HCT116 (cell line): Measurements from ENCODE around the gene TUT4. TPM values are rescaled to one million over a fixed set of nuclear protein-coding genes. Genes with fewer than 3 reads are reported as not detected.

Source experiments
- ATAC-seq: fragments of 200-7000 bp; cut with Tn5 transposase; 2 replicates; pipeline ENCODE4 v1.9.1; 2020; ENCODE audit warnings: mild to moderate bottlenecking, moderate library complexity
- BruUV-seq: library from RNA; stranded (reverse); fragments of 400-500 nt; replicated peaks from 2 replicates; lab custom pipeline; 2021; lab: Mats Ljungman, UMichigan
- CTCF ChIA-PET: fragments of 300-600 bp; sonication (Branson Sonifier 250); formaldehyde crosslinking; loops from one replicate; lab custom pipeline; 2021; ENCODE audit warnings: antibody characterized with exemption; lab: Charles Lee
- POLR2A ChIA-PET: fragments of 300-600, 350-600 bp; sonication (Branson Sonifier 250); formaldehyde crosslinking; loops from one replicate; lab custom pipeline; 2021; ENCODE audit warnings: antibody characterized with exemption; lab: Charles Lee
- RAD21 ChIA-PET, 2 experiments: fragments of 300-600 bp; sonication (Branson Sonifier 250); formaldehyde crosslinking; loops; one replicate each; lab custom pipeline; 2023; ENCODE audit warnings: low total read pairs in 2 of 2; ENCODE audit not compliant: uncharacterized antibody in 2 of 2, unreplicated experiment in 2 of 2, low non-redundant PET in 1 of 2; lab: Charles Lee
- DNase-seq: peaks from one replicate; pipeline ENCODE4 v3.0.0-alpha.2; 2010; ENCODE audit warnings: low read depth, low spot score
- H2AFZ ChIP-seq: fragments of 200-600 bp; shearing (Covaris generic), sonication (generic); 2 replicates; pipeline ENCODE4 v1.6.1; 2017; ENCODE audit warnings: low read depth, mixed run types, mixed read lengths, antibody characterized with exemption, low read length; ENCODE audit not compliant: poor library complexity, severe bottlenecking
- H3K27ac ChIP-seq: 2 replicates; pipeline ENCODE4 v1.5.1; 2012; ENCODE audit warnings: low read depth, low read length
- H3K27me3 ChIP-seq: fragments of 200-600 bp; sonication (generic); 2 replicates; pipeline ENCODE4 v1.6.1; 2016; ENCODE audit warnings: mixed run types, low read length, mixed read lengths; ENCODE audit not compliant: insufficient read depth
- H3K36me3 ChIP-seq, 2 experiments: fragments of 200-500 bp in 1 of 2; fragments of 200-600 bp in 1 of 2; sonication (Bioruptor generic) in 1 of 2; sonication (generic) in 1 of 2; 2 replicates each; pipeline versions ENCODE4 v1.5.1 to v1.6.1; 2014 to 2016; ENCODE audit warnings: low read length in 2 of 2, inconsistent platforms in 1 of 2, mixed read lengths in 1 of 2, mixed run types in 1 of 2; ENCODE audit not compliant: insufficient read depth in 2 of 2, control insufficient read depth in 1 of 2
- H3K4me1 ChIP-seq, 2 experiments: fragments of 200-600 bp in 1 of 2; sonication (generic) in 1 of 2; 2 replicates each; pipeline versions ENCODE4 v1.5.1 to v1.6.1; 2012 to 2017; ENCODE audit warnings: low read length in 2 of 2, inconsistent platforms in 1 of 2, mild to moderate bottlenecking in 1 of 2, mixed read lengths in 1 of 2, mixed run types in 1 of 2, moderate library complexity in 1 of 2; ENCODE audit not compliant: insufficient read depth in 2 of 2, control insufficient read depth in 1 of 2
- H3K4me2 ChIP-seq: fragments of 200-600 bp; sonication (generic); 2 replicates; pipeline ENCODE4 v1.6.1; 2017; ENCODE audit warnings: mixed run types, low read length, mixed read lengths
- H3K4me3 ChIP-seq, 2 experiments: fragments of 200-600 bp in 1 of 2; sonication (generic) in 1 of 2; replicated peaks in 1 of 2; 2 replicates each; pipeline ENCODE4 v1.5.1; 2011 to 2016; ENCODE audit warnings: low read length in 2 of 2, control low read depth in 1 of 2, low read depth in 1 of 2, mild to moderate bottlenecking in 1 of 2, mixed read lengths in 1 of 2, mixed run types in 1 of 2
- H3K79me2 ChIP-seq: fragments of 200-600 bp; sonication (generic); 2 replicates; pipeline ENCODE4 v1.6.1; 2017; ENCODE audit warnings: mild to moderate bottlenecking, mixed run types, low read length, moderate library complexity, mixed read lengths; ENCODE audit not compliant: insufficient read depth
- H3K9ac ChIP-seq: fragments of 200-600 bp; sonication (generic); 2 replicates; pipeline ENCODE4 v1.6.1; 2016; ENCODE audit warnings: low read length, mixed read lengths
- H3K9me2 ChIP-seq: fragments of 200-600 bp; sonication (generic), shearing (Covaris generic); 2 replicates; pipeline ENCODE4 v1.6.1; 2017; ENCODE audit warnings: mixed run types, mild to moderate bottlenecking, moderate library complexity; ENCODE audit not compliant: insufficient read depth
- H3K9me3 ChIP-seq, 2 experiments: fragments of 200-500 bp in 1 of 2; fragments of 200-600 bp in 1 of 2; sonication (Bioruptor generic) in 1 of 2; sonication (generic) in 1 of 2; 2 replicates each; pipeline ENCODE4 v1.6.1; 2014 to 2017; ENCODE audit warnings: low read length in 2 of 2, mixed read lengths in 2 of 2, inconsistent platforms in 1 of 2, low read depth in 1 of 2, mild to moderate bottlenecking in 1 of 2, mixed run types in 1 of 2, moderate library complexity in 1 of 2; ENCODE audit not compliant: control insufficient read depth in 1 of 2, insufficient read depth in 1 of 2
- H4K20me1 ChIP-seq: fragments of 200-600 bp; sonication (generic), shearing (Covaris generic); 2 replicates; pipeline ENCODE4 v1.6.1; 2017; ENCODE audit warnings: mixed run types, mild to moderate bottlenecking, moderate library complexity; ENCODE audit not compliant: insufficient read depth
- CTCF ChIP-seq, 3 experiments: fragments of 200-600 bp in 1 of 3; sonication (generic) in 1 of 3; IDR thresholded peaks in 2 of 3; conservative IDR thresholded peaks in 1 of 3; 2 replicates each; pipeline ENCODE4 v1.5.1; 2012 to 2017; ENCODE audit warnings: low read depth in 2 of 3, low read length in 2 of 3, antibody characterized with exemption in 1 of 3, borderline replicate concordance in 1 of 3, control low read depth in 1 of 3, mild to moderate bottlenecking in 1 of 3, mixed read lengths in 1 of 3, mixed run types in 1 of 3, moderate library complexity in 1 of 3; ENCODE audit not compliant: insufficient read depth in 1 of 3
- POLR2A ChIP-seq: IDR thresholded peaks from 2 replicates; pipeline ENCODE4 v1.7.0; 2011; ENCODE audit warnings: borderline replicate concordance; ENCODE audit not compliant: insufficient read depth, insufficient read length; ENCODE audit errors: extremely low read depth
- SIN3A ChIP-seq: IDR thresholded peaks from 2 replicates; pipeline ENCODE4 v1.6.1; 2012; ENCODE audit warnings: low read depth
- SP1 ChIP-seq: IDR thresholded peaks from 2 replicates; pipeline ENCODE4 v1.6.1; 2012; ENCODE audit warnings: low read depth
- ZBTB33 ChIP-seq: IDR thresholded peaks from 2 replicates; pipeline ENCODE4 v1.6.1; 2011; ENCODE audit warnings: mild to moderate bottlenecking, low read length, moderate library complexity; ENCODE audit not compliant: insufficient replicate concordance; ENCODE audit errors: extremely low read depth
- ZNF274 ChIP-seq: fragments of 200-500 bp; sonication (Bioruptor generic); IDR thresholded peaks from 2 replicates; pipeline ENCODE4 v1.6.1; 2014; ENCODE audit warnings: mild to moderate bottlenecking, low read depth, low read length, inconsistent platforms
- intact Hi-C: fragments of 100-400 bp; cut with micrococcal nuclease; formaldehyde crosslinking; loops from 2 replicates; pipeline ENCODE4 v1.10.0; 2022
- total RNA-seq: library from RNA; stranded (reverse); gene quantifications from one replicate; pipeline ENCODE4 v1.2.1, GENCODE V29; 2021; ENCODE audit not compliant: unreplicated experiment

The TUT4 gene
- total RNA-seq, 1 experiment from 2014 or later, result 50.0 TPM

GRCh38 chr1:52506920-52507546 lies 45.9 kb downstream of the TUT4 start:
- intact Hi-C loops, result no loop called here
- no peak for DNase-seq
- no peak for TF ChIP-seq POLR2A
- no peak for TF ChIP-seq ZBTB33
- no peak for TF ChIP-seq SIN3A
- TF ChIP-seq ZNF274, result no peak
- no peak for TF ChIP-seq CTCF (IDR thresholded peaks at IDR 0.05 in 2 of 3, conservative IDR thresholded peaks at IDR 0.05 in 1 of 3; ENCODE audit: borderline replicate concordance in 1 of 3, insufficient read depth in 1 of 3, low read depth in 2 of 3, low read length in 2 of 3)
- TF ChIP-seq SP1, result no peak
- TF ChIP-seq, all 23 proteins: peak for 0
- no peaks in the 10 kb centered on the region for H3K9me2 ChIP-seq
- H2AFZ ChIP-seq, result no peak overlapping the region
- no peaks in the 10 kb centered on the region for H3K9me3 ChIP-seq
- no peaks in the 10 kb centered on the region for H3K79me2 ChIP-seq
- H3K27ac ChIP-seq, result no peak overlapping the region
- no peaks in the 10 kb centered on the region for H3K36me3 ChIP-seq
- RAD21 ChIA-PET, result no interaction called here
- H3K4me3 ChIP-seq, result no peak overlapping the region
- BruUV-seq, result no TSS peak
- H3K4me2 ChIP-seq, result no peak overlapping the region
- H4K20me1 ChIP-seq, result peaks cover 5% of the 10 kb centered on the region
- no peak for ATAC-seq
- no peak overlapping the region for H3K9ac ChIP-seq
- H3K4me1 ChIP-seq, result no peaks in the 10 kb centered on the region
- CTCF ChIA-PET, result no interaction called here
- POLR2A ChIA-PET, result no interaction called here
- H3K27me3 ChIP-seq, result no peaks in the 10 kb centered on the region
